ENCODE results near the gene ATG5.

The ATG5 gene

GRCh38 chr6:106244931-106245330 is 80.6 kb downstream of the ATG5 start:
- Histone ChIP-seq H3K4me1 (ENCODE audit: control insufficient read depth, low read length) (no peaks in the 10 kb centered on the region), H4K20me1 (ENCODE audit: control insufficient read depth, insufficient read depth, low read depth, low read length) (no peaks in the 10 kb centered on the region), H3F3A (ENCODE audit: control insufficient read depth, insufficient read depth) (no peaks in the 10 kb centered on the region), H3K4me2 (ENCODE audit: low read length) (no peak overlapping the region), H3K9me3 (ENCODE audit: control insufficient read depth, insufficient read depth, low read length) (no peaks in the 10 kb centered on the region), H3K4me3 (ENCODE audit: low read length) (no peak overlapping the region), H3K36me3 (ENCODE audit: control insufficient read depth, low read length) (peaks cover 30% of the 10 kb centered on the region), H3K79me2 (ENCODE audit: control insufficient read depth, low read length) (no peaks in the 10 kb centered on the region), H3K9me2 (replicated peaks; ENCODE audit: control insufficient read depth, low read length) (no peaks in the 10 kb centered on the region), H3K27ac (ENCODE audit: low read depth, low read length) (no peak overlapping the region), H3K27me3 (ENCODE audit: control insufficient read depth, low read length) (no peaks in the 10 kb centered on the region)
- TF ChIP-seq, protein P1, sequence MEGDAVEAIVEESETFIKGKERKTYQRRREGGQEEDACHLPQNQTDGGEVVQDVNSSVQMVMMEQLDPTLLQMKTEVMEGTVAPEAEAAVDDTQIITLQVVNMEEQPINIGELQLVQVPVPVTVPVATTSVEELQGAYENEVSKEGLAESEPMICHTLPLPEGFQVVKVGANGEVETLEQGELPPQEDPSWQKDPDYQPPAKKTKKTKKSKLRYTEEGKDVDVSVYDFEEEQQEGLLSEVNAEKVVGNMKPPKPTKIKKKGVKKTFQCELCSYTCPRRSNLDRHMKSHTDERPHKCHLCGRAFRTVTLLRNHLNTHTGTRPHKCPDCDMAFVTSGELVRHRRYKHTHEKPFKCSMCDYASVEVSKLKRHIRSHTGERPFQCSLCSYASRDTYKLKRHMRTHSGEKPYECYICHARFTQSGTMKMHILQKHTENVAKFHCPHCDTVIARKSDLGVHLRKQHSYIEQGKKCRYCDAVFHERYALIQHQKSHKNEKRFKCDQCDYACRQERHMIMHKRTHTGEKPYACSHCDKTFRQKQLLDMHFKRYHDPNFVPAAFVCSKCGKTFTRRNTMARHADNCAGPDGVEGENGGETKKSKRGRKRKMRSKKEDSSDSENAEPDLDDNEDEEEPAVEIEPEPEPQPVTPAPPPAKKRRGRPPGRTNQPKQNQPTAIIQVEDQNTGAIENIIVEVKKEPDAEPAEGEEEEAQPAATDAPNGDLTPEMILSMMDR (IDR thresholded peaks at IDR 0.05; ENCODE audit: low read depth, low read length, poor library complexity, severe bottlenecking), result no peak
- no peak for TF ChIP-seq EZH2phosphoT487 (IDR thresholded peaks at IDR 0.05; ENCODE audit: borderline replicate concordance, low read length)

DNA sequence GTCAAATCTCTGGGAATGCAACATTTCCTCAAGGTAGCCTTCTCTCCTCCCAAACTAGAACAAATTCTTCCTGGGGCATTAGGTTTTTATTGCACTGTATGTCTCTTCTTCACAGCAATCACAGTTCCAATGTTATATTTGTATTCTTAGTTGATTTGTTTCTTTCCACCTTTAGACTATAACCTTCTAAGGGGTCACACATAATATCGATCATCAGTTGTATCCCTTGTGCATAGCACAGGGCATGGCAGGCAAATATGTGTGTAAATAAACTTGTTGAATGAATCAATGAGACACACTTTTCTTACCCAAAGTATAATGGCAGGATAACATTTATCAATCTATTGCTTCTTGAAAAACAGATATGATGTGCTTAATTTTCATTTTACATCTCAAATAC is 81.0 kb downstream of the ATG5 start:
- no peak for TF ChIP-seq EZH2phosphoT487 (IDR thresholded peaks at IDR 0.05; ENCODE audit: borderline replicate concordance, low read length)
- TF ChIP-seq, protein P1 (IDR thresholded peaks at IDR 0.05; ENCODE audit: low read depth, low read length, poor library complexity, severe bottlenecking), result no peak
- no peak overlapping the region for H3K4me3 ChIP-seq (ENCODE audit: low read length)
- H3F3A ChIP-seq (ENCODE audit: control insufficient read depth, insufficient read depth), result no peaks in the 10 kb centered on the region
- H4K20me1 ChIP-seq (ENCODE audit: control insufficient read depth, insufficient read depth, low read depth, low read length), result no peaks in the 10 kb centered on the region
- no peak overlapping the region for H3K4me2 ChIP-seq (ENCODE audit: low read length)
- H3K27me3 ChIP-seq (ENCODE audit: control insufficient read depth, low read length), result no peaks in the 10 kb centered on the region
- no peaks in the 10 kb centered on the region for H3K79me2 ChIP-seq (ENCODE audit: control insufficient read depth, low read length)
- H3K4me1 ChIP-seq (ENCODE audit: control insufficient read depth, low read length), result no peaks in the 10 kb centered on the region
- H3K9me2 ChIP-seq (replicated peaks; ENCODE audit: control insufficient read depth, low read length), result no peaks in the 10 kb centered on the region
- H3K9me3 ChIP-seq (ENCODE audit: control insufficient read depth, insufficient read depth, low read length), result no peaks in the 10 kb centered on the region
- H3K27ac ChIP-seq (ENCODE audit: low read depth, low read length), result no peak overlapping the region
- H3K36me3 ChIP-seq (ENCODE audit: control insufficient read depth, low read length), result peaks cover 30% of the 10 kb centered on the region

DNA sequence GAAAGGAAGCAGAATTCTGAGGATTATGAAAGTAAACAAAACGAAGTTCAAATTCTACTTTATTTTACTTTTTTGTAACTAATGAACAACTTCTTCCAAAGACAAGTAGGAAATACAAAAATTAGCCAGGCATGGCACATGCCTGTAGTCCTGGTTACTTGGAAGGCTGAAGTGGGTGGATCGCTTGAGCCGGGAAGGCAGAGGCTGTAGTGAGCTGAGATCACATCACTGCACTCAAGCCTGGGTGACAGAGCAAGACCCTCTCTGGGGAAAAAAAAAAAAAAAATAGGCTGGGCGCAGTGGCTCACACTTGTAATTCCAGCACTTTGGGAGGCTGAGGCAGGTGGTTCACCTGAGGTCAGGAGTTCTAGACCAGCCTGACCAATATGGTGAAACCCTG is 82.3 kb downstream of the ATG5 start:
- no peaks in the 10 kb centered on the region for H3K9me2 ChIP-seq (replicated peaks; ENCODE audit: control insufficient read depth, low read length)
- no peak overlapping the region for H3K27ac ChIP-seq (ENCODE audit: low read depth, low read length)
- peaks cover 28% of the 10 kb centered on the region for H3K36me3 ChIP-seq (ENCODE audit: control insufficient read depth, low read length)
- H3K79me2 ChIP-seq (ENCODE audit: control insufficient read depth, low read length), result no peaks in the 10 kb centered on the region
- no peaks in the 10 kb centered on the region for H3K4me1 ChIP-seq (ENCODE audit: control insufficient read depth, low read length)
- no peaks in the 10 kb centered on the region for H3K9me3 ChIP-seq (ENCODE audit: control insufficient read depth, insufficient read depth, low read length)
- no peak overlapping the region for H3K4me3 ChIP-seq (ENCODE audit: low read length)
- H3K4me2 ChIP-seq (ENCODE audit: low read length), result no peak overlapping the region
- H3F3A ChIP-seq (ENCODE audit: control insufficient read depth, insufficient read depth), result no peaks in the 10 kb centered on the region
- H3K27me3 ChIP-seq (ENCODE audit: control insufficient read depth, low read length), result no peaks in the 10 kb centered on the region
- no peaks in the 10 kb centered on the region for H4K20me1 ChIP-seq (ENCODE audit: control insufficient read depth, insufficient read depth, low read depth, low read length)
- TF ChIP-seq EZH2phosphoT487 (IDR thresholded peaks at IDR 0.05; ENCODE audit: borderline replicate concordance, low read length), result no peak
- TF ChIP-seq, protein P1 (IDR thresholded peaks at IDR 0.05; ENCODE audit: low read depth, low read length, poor library complexity, severe bottlenecking), result no peak

DNA sequence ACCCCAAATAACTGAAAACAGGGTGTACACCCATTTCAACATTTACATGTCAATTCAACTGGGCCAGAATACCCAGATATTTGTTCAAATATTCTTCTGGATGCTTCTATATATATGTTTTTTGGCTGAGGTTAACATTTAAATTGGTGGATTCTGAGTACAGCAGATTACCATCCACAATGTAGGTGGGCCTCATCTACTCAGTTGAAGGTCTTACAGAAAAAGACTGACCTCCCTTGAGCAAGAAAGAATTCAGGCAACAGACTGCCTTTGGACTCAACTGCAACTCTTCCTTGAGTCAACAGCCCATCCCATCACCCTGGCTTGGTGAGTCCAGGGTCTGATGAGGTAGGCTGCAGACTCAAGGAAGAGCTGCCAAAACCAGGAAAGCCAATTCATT is 84.1 kb downstream of the ATG5 start:
- TF ChIP-seq EZH2phosphoT487 (IDR thresholded peaks at IDR 0.05; ENCODE audit: borderline replicate concordance, low read length), result no peak
- TF ChIP-seq, protein P1 (IDR thresholded peaks at IDR 0.05; ENCODE audit: low read depth, low read length, poor library complexity, severe bottlenecking), result no peak
- Histone ChIP-seq H3K9me3 (ENCODE audit: control insufficient read depth, insufficient read depth, low read length) (no peaks in the 10 kb centered on the region), H3K27me3 (ENCODE audit: control insufficient read depth, low read length) (no peaks in the 10 kb centered on the region), H3K79me2 (ENCODE audit: control insufficient read depth, low read length) (no peaks in the 10 kb centered on the region), H3K4me3 (ENCODE audit: low read length) (no peak overlapping the region), H3K9me2 (replicated peaks; ENCODE audit: control insufficient read depth, low read length) (no peaks in the 10 kb centered on the region), H3F3A (ENCODE audit: control insufficient read depth, insufficient read depth) (no peaks in the 10 kb centered on the region), H4K20me1 (ENCODE audit: control insufficient read depth, insufficient read depth, low read depth, low read length) (no peaks in the 10 kb centered on the region), H3K4me2 (ENCODE audit: low read length) (no peak overlapping the region), H3K36me3 (ENCODE audit: control insufficient read depth, low read length) (peaks cover 17% of the 10 kb centered on the region), H3K27ac (ENCODE audit: low read depth, low read length) (no peak overlapping the region), H3K4me1 (ENCODE audit: control insufficient read depth, low read length) (no peaks in the 10 kb centered on the region)

Data from DOHH2 (cell line).